GM10248 (cell line): ENCODE results near the gene SIGLEC9.
"Not testable (repeated sequence)": the region's sequence is repeated elsewhere in the genome, so short reads cannot be mapped to it uniquely, and the experiment has no call there.

ENCODE experiments used
- CTCF ChIA-PET: fragments of 300-600 bp; sonication (Branson Sonifier 250); formaldehyde crosslinking; extraction: SDS; loops from one replicate; lab custom pipeline; 2021; ENCODE audit warnings: antibody characterized with exemption; lab: Yijun Ruan, JAX
- POLR2A ChIA-PET: fragments of 350-650 bp; sonication (Branson Sonifier 250); formaldehyde crosslinking; extraction: SDS; loops from one replicate; lab custom pipeline; 2020; ENCODE audit warnings: antibody characterized with exemption; lab: Yijun Ruan, JAX
- DNase-seq: peaks from one replicate; pipeline ENCODE4 v3.0.0; 2012; ENCODE audit errors: extremely low spot score
- CTCF ChIP-seq: IDR thresholded peaks from 2 replicates; pipeline ENCODE4 v1.5.1; 2012; ENCODE audit warnings: mild to moderate bottlenecking, low read depth; ENCODE audit errors: extremely low read depth, missing control alignments, control extremely low read depth

SIGLEC9 gene

DNA sequence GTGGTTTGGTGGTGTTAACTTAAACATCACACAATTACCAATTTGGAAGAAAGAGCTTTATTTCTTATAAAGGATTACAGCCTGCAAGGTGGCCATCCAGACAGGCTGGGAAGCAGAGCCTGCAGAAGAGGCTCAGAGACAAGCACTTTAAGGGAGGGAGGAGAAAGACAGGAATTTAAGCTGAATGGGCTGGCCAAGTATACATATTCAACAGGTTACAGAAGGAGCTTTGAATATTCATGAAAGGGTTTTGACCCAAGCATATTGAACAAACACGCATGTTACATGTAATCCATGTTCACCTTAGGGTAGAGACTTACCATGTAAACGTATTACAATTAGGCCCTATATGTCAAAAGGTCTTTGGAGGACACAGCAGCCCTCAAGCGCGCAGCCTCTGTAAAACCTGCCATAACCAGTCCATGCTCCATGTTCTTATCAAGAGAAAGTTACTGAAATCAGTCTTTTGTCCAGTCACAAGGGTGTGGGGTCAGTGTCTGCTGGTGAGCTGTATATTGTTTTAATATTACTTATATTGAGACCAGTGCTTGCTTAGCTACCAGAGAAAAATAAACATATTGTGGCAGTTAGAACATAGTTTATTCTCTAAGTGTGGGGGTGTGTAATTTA lies 37.3 kb downstream of the SIGLEC9 start:
- TF ChIP-seq CTCF, result no peak

GRCh38 chr19:51163257-51163656 lies 38.6 kb downstream of the SIGLEC9 start:
- CTCF ChIA-PET, result interaction anchor here (9.2 kb wide), 1 partner anchor 96 kb away, joined by 63 read pairs; no protein-coding TSS in a partner anchor
- POLR2A ChIA-PET, result no interaction called here
- TF ChIP-seq CTCF, result no peak
- DNase-seq, result no peak

More for the DNA sequence above, 37.3 kb downstream of the SIGLEC9 start:
- DNase-seq, result no peak
- CTCF ChIA-PET, result interaction anchor here (1.1 to 9.2 kb wide), 3 partner anchors 9 to 98 kb away, joined by 3 to 63 read pairs (median 3); no protein-coding TSS in a partner anchor
- POLR2A ChIA-PET, result no interaction called here

- no peak for DNase-seq
- ChIA-PET CTCF (no interaction called here), POLR2A (no interaction called here)
- TF ChIP-seq CTCF, result no peak
These were observed 39.5 kb downstream of the SIGLEC9 start for GRCh38 chr19:51164215-51164614.

DNA sequence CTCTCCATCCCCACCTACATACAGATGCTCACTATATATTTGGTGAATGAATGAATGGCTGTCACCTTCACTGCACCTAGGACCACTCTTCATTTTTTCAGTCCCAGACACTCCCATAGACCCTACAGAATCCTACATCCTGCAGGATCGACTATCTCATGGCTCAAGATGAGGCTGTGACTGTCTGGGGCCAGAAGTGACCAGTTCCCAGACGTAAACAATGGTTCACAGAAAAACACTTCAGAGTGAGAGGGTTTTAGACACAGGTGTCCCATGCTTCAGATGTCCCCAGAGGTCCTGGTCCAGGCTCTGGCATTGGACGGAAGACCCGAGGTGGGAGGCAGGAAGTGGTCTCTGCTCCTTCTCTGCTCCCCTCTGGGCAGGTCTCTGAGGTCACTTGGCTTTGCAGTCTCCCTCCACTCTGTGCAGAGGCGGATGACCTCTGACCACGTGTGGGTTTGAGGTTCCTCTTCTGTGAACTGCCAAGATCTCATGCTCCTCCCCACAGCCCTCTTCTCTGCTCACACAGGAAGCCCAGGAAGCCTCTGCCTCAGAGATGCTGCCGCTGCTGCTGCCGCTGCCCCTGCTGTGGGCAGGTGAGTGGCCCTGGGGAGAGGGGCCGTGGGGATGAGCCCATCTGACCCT lies 42.3 kb downstream of the SIGLEC9 start:
- CTCF ChIA-PET, result interaction anchor here (1.7 kb wide), 1 partner anchor 10 kb away, joined by 4 read pairs; no protein-coding TSS in a partner anchor
- POLR2A ChIA-PET, result no interaction called here
- TF ChIP-seq CTCF, result no peak
- DNase-seq, result peak; percentile 61

DNA sequence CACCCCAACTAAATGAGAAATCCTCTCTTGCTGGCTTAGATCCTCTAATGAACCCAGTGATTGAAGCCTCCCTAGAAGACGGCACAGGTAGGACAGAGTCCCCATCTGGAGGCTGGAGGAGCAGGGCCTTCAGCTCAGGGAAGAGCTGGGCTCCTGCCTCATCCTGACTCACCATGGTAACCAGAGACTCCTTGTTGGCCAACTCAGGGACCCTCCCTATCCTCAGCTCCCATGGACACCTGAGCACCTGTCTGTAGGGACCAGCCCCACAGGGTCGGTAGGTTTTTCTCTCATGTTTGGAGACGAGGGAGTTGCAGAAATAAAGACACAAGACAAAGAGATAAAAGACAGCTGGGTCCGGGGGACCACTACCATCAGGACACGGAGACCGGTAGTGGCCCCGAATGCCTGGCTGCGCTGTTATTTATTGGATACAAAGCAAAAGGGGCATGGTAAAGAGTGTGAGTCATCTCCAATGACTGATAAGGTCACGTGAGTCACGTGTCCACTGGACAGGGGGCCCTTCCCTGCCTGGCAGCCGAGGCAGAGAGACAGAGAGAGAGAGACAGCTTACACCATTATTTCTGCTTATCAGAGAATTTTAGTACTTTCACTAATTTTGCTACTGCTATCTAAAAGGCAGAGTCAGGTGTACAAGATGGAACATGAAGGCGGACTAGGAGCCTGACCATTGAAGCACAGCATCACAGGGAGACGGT lies 44.0 kb downstream of the SIGLEC9 start:
- TF ChIP-seq CTCF, result no peak
- ChIA-PET POLR2A (no interaction called here), CTCF (interaction anchor here (1.0 to 4.2 kb wide), 5 partner anchors 10 to 91 kb away, joined by 3 to 35 read pairs (median 5); no protein-coding TSS in a partner anchor)
- DNase-seq, result no peak

DNA sequence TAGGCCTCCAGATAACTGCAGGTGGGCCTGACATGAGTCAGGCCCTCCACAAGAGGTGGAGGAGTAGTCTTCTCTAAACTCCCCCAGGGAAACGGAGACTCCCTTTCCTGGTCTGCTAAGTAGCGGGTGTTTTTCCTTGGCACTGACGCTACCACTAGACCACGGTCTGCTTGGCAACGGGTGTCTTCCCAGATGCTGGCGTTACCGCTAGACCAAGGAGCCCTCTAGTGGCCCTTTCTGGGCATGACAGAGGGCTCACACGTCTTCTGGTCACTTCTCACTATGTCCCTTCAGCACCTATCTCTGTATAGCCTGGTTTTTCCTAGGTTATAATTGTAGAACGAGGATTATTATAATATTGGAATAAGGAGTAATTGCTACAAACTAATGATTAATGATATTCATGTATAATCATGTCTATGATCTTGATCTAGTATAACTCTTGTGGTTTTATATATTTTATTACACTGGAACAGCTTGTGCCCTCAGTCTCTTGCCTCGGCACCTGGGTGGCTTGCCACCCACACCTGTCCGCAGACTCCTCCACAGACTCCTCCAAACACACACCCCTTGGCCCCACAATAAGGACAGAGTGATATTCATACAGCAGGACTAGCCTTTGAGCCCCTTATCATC lies 44.7 kb downstream of the SIGLEC9 start:
- peak; percentile 77 for TF ChIP-seq CTCF
- CTCF ChIA-PET, result interaction anchor here (0.7 to 4.2 kb wide), 6 partner anchors 10 to 90 kb away, joined by 3 to 35 read pairs (median 4); no protein-coding TSS in a partner anchor
- DNase-seq, POLR2A ChIA-PET: not testable (repeated sequence)
